Natural killer cell (primary cell): ENCODE data around the gene PDE6C. TPM values are rescaled to one million over a fixed set of nuclear protein-coding genes. Genes with fewer than 3 reads are reported as not detected.

Experiments used
- ATAC-seq, 3 donors: fragments of 150-1000 bp in 2 of 3; fragments of 200-7000 bp in 1 of 3; cut with Tn5 transposase; 1 replicate in 1 of 3; 2 replicates in 2 of 3; pipeline ENCODE4 v1.10.0; 2021; ENCODE audit warnings: mild to moderate bottlenecking in 2 of 3, moderate library complexity in 2 of 3
- DNase-seq, 2 donors: peaks; one replicate each; pipeline versions ENCODE4 v3.0.0 to v3.0.0-alpha.2; 2013 to 2021; ENCODE audit warnings: mixed read lengths in 1 of 2
- H3K27ac ChIP-seq: one replicate; pipeline ENCODE4 v1.5.1; 2013; ENCODE audit warnings: mild to moderate bottlenecking, low read length
- H3K27me3 ChIP-seq: one replicate; pipeline ENCODE4 v1.6.1; 2013; ENCODE audit warnings: low read length; ENCODE audit not compliant: control insufficient read depth, insufficient read depth
- H3K36me3 ChIP-seq: one replicate; pipeline ENCODE4 v1.6.1; 2013; ENCODE audit warnings: low read length; ENCODE audit not compliant: control insufficient read depth, insufficient read depth
- H3K4me1 ChIP-seq: one replicate; pipeline ENCODE4 v1.6.1; 2013; ENCODE audit warnings: low read length; ENCODE audit not compliant: control insufficient read depth, insufficient read depth
- H3K4me3 ChIP-seq: one replicate; pipeline ENCODE4 v1.5.1; 2013; ENCODE audit warnings: low read length
- H3K9me3 ChIP-seq: one replicate; pipeline ENCODE4 v1.6.1; 2013; ENCODE audit warnings: low read length; ENCODE audit not compliant: control insufficient read depth, insufficient read depth
- H3K27ac Mint-ChIP-seq, 2 donors: one replicate each; pipeline ENCODE4 v1.8.0; 2022; ENCODE audit warnings: mild to moderate bottlenecking in 2 of 2, mixed read lengths in 2 of 2, moderate library complexity in 1 of 2
- H3K27me3 Mint-ChIP-seq, 2 donors: one replicate each; pipeline ENCODE4 v1.8.0; 2022; ENCODE audit warnings: low read depth in 2 of 2, mixed read lengths in 2 of 2
- H3K36me3 Mint-ChIP-seq: one replicate; pipeline ENCODE4 v1.8.0; 2022; ENCODE audit warnings: mixed read lengths
- H3K4me1 Mint-ChIP-seq, 2 donors: one replicate each; pipeline ENCODE4 v1.8.0; 2022; ENCODE audit warnings: mixed read lengths in 2 of 2
- H3K4me3 Mint-ChIP-seq: one replicate; pipeline ENCODE4 v1.8.0; 2022; ENCODE audit warnings: mild to moderate bottlenecking, moderate library complexity, mixed read lengths
- H3K9me3 Mint-ChIP-seq, 2 donors: one replicate each; pipeline ENCODE4 v1.8.0; 2022; ENCODE audit warnings: mixed read lengths in 2 of 2
- WGBS: methylation state at CpG from one replicate; pipeline ENCODE4 v1.1.7; 2013; ENCODE audit warnings: missing lambda C conversion rate; ENCODE audit not compliant: insufficient coverage; 5-methylcytosine and 5-hydroxymethylcytosine counted together
- intact Hi-C: fragments of 100-400 bp; cut with micrococcal nuclease; formaldehyde crosslinking; loops from one replicate; pipeline ENCODE4 v1.14.2; 2022
- total RNA-seq, 4 donors: library from RNA; stranded (reverse); fragments of 120-200 nt in 1 of 4; gene quantifications; one replicate each; pipeline versions ENCODE4 v1.2.3 to v1.2.4, GENCODE V29; 2013 to 2022
- TF ChIP-seq, protein P1 (sequence below): fragments of 200-600 bp; IDR thresholded peaks from one replicate; pipeline ENCODE4 v1.8.0; 2022; ENCODE audit warnings: antibody characterized with exemption

Gene PDE6C
- total RNA-seq, 3 donors from 2014 or later (not counting 1 experiment from before 2014, with no cell fraction given) = not detected

DNA sequence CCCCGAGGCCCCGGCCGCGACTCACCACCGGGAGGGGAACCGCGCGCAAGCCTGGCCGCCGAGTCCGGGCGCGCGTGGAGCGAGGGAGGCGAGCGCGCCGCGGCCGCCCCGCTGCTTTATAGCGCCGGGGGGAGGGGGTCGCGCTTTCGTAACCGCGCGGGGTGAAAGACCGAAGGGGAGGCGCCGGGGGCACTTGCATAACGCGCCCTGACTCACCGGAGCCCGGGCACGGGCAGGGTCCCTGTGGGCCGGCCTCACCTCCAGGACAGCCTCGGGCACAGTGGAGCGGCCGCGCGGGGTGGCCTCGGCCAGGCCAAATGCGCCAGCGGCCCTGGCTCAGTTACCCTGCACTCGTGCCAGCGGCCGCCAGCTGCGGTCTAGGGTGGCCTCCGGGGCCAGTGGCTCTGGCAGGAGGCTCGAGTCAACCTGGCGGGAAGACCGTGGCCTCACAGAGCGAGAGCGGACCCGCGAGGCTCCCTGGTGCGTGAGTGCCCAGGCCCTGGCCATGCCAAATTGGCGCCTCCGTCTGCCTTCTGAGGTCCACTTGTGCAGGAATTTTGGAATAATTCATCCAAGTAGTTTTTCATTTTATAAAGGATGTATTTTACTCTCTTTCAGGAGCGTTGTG, 11.1 kb upstream of the PDE6C start, which contains the start of gene RBP4:
Gene RBP4, minus strand, starts transcription at position 90 of the 628 bp plus-strand sequence. CDS start 207 bp downstream, outside the sequence.
- Histone ChIP-seq H3K4me3 (no peak within 1 kb of the TSS), H3K9me3 (no peaks in the 10 kb centered on the region), H3K36me3 (no peaks in the 10 kb centered on the region), H3K4me1 (no peaks in the 10 kb centered on the region), H3K27ac (no peak within 1 kb of the TSS), H3K27me3 (peaks cover 13% of the 10 kb centered on the region)
- TF ChIP-seq, protein P1, sequence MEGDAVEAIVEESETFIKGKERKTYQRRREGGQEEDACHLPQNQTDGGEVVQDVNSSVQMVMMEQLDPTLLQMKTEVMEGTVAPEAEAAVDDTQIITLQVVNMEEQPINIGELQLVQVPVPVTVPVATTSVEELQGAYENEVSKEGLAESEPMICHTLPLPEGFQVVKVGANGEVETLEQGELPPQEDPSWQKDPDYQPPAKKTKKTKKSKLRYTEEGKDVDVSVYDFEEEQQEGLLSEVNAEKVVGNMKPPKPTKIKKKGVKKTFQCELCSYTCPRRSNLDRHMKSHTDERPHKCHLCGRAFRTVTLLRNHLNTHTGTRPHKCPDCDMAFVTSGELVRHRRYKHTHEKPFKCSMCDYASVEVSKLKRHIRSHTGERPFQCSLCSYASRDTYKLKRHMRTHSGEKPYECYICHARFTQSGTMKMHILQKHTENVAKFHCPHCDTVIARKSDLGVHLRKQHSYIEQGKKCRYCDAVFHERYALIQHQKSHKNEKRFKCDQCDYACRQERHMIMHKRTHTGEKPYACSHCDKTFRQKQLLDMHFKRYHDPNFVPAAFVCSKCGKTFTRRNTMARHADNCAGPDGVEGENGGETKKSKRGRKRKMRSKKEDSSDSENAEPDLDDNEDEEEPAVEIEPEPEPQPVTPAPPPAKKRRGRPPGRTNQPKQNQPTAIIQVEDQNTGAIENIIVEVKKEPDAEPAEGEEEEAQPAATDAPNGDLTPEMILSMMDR = no peak
- no peaks in the 10 kb centered on the region for H3K4me1 Mint-ChIP-seq
- intact Hi-C loops = no loop called here
- H3K4me3 Mint-ChIP-seq = no peak within 1 kb of the TSS
- H3K9me3 Mint-ChIP-seq = no peaks in the 10 kb centered on the region
- no peak within 1 kb of the TSS for H3K27ac Mint-ChIP-seq
- no peak for DNase-seq
- WGBS = 4% methylated on average over 62 of the region's 63 CpGs
- H3K27me3 Mint-ChIP-seq = peaks cover 26 to 29% of the 10 kb centered on the region in 2 donors
- H3K36me3 Mint-ChIP-seq = no peaks in the 10 kb centered on the region
- ATAC-seq = no peak

DNA sequence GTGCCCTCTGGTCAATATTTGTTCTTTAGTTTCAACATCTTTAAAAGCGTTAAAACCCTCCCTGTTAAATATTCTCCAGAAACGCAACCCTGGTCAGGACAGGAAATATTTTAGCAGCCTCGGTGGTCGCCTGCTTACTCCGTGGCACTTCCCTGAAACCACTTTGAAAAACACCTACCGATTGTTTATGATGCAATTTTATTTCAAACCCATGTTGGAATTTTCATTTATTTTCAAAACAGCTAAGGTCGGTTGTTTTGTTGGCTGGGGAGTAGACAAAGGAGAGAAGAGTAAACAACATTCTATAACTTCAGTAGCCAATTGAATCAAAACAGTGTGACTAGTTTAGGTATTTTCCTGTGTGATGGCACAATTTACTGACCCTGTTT, 10.6 kb upstream of the PDE6C start:
- Mint-ChIP-seq H3K27me3 (peaks cover 27 to 33% of the 10 kb centered on the region in 2 donors), H3K4me3 (no peak overlapping the region), H3K36me3 (no peaks in the 10 kb centered on the region), H3K27ac (no peak overlapping the region), H3K4me1 (no peaks in the 10 kb centered on the region), H3K9me3 (no peaks in the 10 kb centered on the region)
- WGBS = 1% methylated on average over 5 of the region's 7 CpGs
- peaks cover 13% of the 10 kb centered on the region for H3K27me3 ChIP-seq
- ATAC-seq = no peak
- TF ChIP-seq, protein P1 = no peak
- H3K4me3 ChIP-seq = no peak overlapping the region
- no peaks in the 10 kb centered on the region for H3K9me3 ChIP-seq
- H3K36me3 ChIP-seq = no peaks in the 10 kb centered on the region
- H3K4me1 ChIP-seq = no peaks in the 10 kb centered on the region
- DNase-seq = no peak
- intact Hi-C loops = no loop called here
- H3K27ac ChIP-seq = no peak overlapping the region

DNA sequence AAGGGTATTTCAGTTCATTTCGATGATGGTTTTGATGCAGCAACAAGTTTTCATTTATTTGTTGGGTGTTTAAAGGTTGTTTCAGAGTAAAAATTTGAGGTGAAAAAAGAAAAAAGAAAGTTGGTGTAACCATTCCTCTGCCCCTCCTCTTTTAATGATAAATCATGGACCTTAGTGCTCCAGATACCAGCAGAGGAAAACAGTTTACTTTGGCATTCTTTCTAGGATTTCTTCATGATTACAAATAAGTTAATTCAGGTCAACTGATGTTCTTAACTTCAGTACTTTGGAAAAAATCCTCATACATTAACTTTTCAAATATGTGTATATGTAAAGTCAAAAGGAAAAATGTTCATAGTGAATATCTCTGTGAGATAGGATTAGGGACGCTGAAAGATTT, 9.3 kb upstream of the PDE6C start:
- no peak for ATAC-seq
- Mint-ChIP-seq H3K9me3 (no peaks in the 10 kb centered on the region), H3K27ac (no peak overlapping the region), H3K36me3 (no peaks in the 10 kb centered on the region), H3K27me3 (peaks cover 27 to 33% of the 10 kb centered on the region in 2 donors), H3K4me1 (no peaks in the 10 kb centered on the region), H3K4me3 (no peak overlapping the region)
- Histone ChIP-seq H3K4me3 (no peak overlapping the region), H3K27ac (no peak overlapping the region), H3K4me1 (no peaks in the 10 kb centered on the region), H3K36me3 (no peaks in the 10 kb centered on the region), H3K27me3 (peaks cover 13% of the 10 kb centered on the region), H3K9me3 (no peaks in the 10 kb centered on the region)
- WGBS = 100% methylated on average over 2 of the region's 2 CpGs
- intact Hi-C loops = no loop called here
- no peak for DNase-seq
- TF ChIP-seq, protein P1 = no peak

DNA sequence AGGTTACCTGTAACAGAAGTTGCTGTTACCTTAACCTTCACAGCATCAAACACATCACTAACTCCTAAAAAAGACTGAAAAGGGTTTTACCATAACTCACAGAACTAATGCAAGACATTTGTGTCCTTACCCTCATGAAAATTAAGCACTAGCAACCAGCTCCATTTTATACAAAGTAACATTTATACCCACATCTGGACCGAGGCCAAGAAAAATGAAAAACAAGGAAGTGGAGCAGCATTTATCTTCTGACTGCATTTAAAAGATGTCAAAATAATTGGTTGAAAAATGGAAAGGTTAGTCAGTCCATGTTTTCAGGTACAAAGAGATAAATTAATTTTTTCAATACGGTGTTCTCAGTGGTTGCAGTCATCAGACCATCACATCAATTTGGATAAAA, 8.2 kb upstream of the PDE6C start:
- peaks cover 31 to 33% of the 10 kb centered on the region in 2 donors for H3K27me3 Mint-ChIP-seq

More for the DNA sequence above, 8.2 kb upstream of the PDE6C start:
- no peak for ATAC-seq
- no peaks in the 10 kb centered on the region for H3K36me3 ChIP-seq
- DNase-seq = no peak
- Mint-ChIP-seq H3K4me3 (no peak overlapping the region), H3K9me3 (no peaks in the 10 kb centered on the region), H3K4me1 (no peaks in the 10 kb centered on the region), H3K27ac (no peak overlapping the region), H3K36me3 (no peaks in the 10 kb centered on the region)
- no peak overlapping the region for H3K27ac ChIP-seq
- H3K9me3 ChIP-seq = no peaks in the 10 kb centered on the region
- TF ChIP-seq, protein P1 = no peak
- no peaks in the 10 kb centered on the region for H3K4me1 ChIP-seq
- no peak overlapping the region for H3K4me3 ChIP-seq
- intact Hi-C loops = no loop called here
- H3K27me3 ChIP-seq = peaks cover 13% of the 10 kb centered on the region
- 0% methylated on average over 2 of the region's 2 CpGs for WGBS
